Spinal cord (tissue), 4 donors: ENCODE data around the gene ZBED5. TPM values are rescaled to one million over a fixed set of nuclear protein-coding genes. Genes with fewer than 3 reads are reported as not detected.

Source experiments
- polyA plus RNA-seq, 2 donors: library from polyadenylated mRNA; unstranded; fragments of 120-200 nt; gene quantifications; one replicate each; pipeline ENCODE4 v1.2.1, GENCODE V29; 2013; ENCODE audit not compliant: insufficient read length in 2 of 2
- total RNA-seq, 2 donors: library from RNA; depleted of rRNA in 1 of 2; stranded (reverse); fragments of 120-200 nt in 1 of 2; fragments of >200 nt in 1 of 2; gene quantifications; one replicate each; pipeline versions ENCODE4 v1.2.3 to v1.2.4, GENCODE V29; 2013 to 2014

The ZBED5 gene
- total and polyA plus RNA-seq, 4 donors = 64.5 to 96.0 (median 74.0) TPM

Other genes with a start within 250 kb of the ZBED5 start
- 10 to 100 TPM in 1 of 2 donors, 1 to 10 TPM in 1; 5.2 to 13.8 TPM for gene IRAG1, start 164.3 kb downstream of the ZBED5 start, total RNA-seq
- 1 to 10 TPM; 4.2 to 4.6 TPM for gene IRAG1, start 164.3 kb downstream of the ZBED5 start, polyA plus RNA-seq
- gene CTR9, start 106.8 kb downstream of the ZBED5 start, total RNA-seq = 10 to 100 TPM; 33.1 to 34.5 TPM
- 10 to 100 TPM; 29.4 to 34.1 TPM for gene CTR9, start 106.8 kb downstream of the ZBED5 start, polyA plus RNA-seq
- 1,000 to 10,000 TPM in 1 of 2 donors, 100 to 1,000 TPM in 1; 782 to 1,040 TPM for gene EIF4G2, start 49.1 kb downstream of the ZBED5 start, total RNA-seq
- gene EIF4G2, start 49.1 kb downstream of the ZBED5 start, polyA plus RNA-seq = 1,000 to 10,000 TPM in 1 of 2 donors, 100 to 1,000 TPM in 1; 917 to 1,101 TPM